ENCODE results near the gene COG6. TPM values are rescaled to one million over a fixed set of nuclear protein-coding genes. Genes with fewer than 3 reads are reported as not detected.

COG6 gene
- total RNA-seq, 3 donors from 2014 or later: 20.5 to 32.2 (median 21.6) TPM

DNA sequence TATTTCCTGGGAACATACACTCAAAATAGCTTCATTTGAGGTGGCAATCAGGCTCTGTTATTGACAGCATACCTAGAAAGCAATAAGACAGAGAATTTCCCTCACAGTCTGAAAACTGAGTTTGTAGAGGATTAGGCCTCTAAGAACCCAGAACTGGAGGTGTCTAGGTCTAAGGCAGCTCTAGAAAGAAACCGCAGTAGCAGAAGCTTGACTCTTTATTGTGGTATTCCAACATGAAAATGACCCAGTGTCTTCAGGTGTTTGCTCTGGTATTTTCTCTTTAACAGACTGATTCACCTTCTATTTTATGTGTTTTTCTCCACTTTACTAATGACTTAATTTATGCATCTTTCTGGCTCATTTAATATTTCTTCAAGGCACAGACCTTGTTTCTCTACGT, 8.5 kb downstream of the COG6 start:
- H3K27me3 ChIP-seq: no peaks in the 10 kb centered on the region
- H3K9me3 ChIP-seq: no peaks in the 10 kb centered on the region
- H3K36me3 ChIP-seq: no peaks in the 10 kb centered on the region
- no peak overlapping the region for H3K27ac ChIP-seq
- intact Hi-C loops (cut with DNase I; ENCODE audit: low total_unique reads): no loop called here
- TF ChIP-seq POLR2A (IDR thresholded peaks at IDR 0.05): no peak
- TF ChIP-seq POLR2AphosphoS5 (IDR thresholded peaks at IDR 0.05): no peak
- TF ChIP-seq, protein P1, sequence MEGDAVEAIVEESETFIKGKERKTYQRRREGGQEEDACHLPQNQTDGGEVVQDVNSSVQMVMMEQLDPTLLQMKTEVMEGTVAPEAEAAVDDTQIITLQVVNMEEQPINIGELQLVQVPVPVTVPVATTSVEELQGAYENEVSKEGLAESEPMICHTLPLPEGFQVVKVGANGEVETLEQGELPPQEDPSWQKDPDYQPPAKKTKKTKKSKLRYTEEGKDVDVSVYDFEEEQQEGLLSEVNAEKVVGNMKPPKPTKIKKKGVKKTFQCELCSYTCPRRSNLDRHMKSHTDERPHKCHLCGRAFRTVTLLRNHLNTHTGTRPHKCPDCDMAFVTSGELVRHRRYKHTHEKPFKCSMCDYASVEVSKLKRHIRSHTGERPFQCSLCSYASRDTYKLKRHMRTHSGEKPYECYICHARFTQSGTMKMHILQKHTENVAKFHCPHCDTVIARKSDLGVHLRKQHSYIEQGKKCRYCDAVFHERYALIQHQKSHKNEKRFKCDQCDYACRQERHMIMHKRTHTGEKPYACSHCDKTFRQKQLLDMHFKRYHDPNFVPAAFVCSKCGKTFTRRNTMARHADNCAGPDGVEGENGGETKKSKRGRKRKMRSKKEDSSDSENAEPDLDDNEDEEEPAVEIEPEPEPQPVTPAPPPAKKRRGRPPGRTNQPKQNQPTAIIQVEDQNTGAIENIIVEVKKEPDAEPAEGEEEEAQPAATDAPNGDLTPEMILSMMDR (IDR thresholded peaks at IDR 0.05): no peak
- H3K4me1 ChIP-seq: no peaks in the 10 kb centered on the region
- DNase-seq (ENCODE audit: low spot score in 2 of 2): no peak
- no peak overlapping the region for H3K4me3 ChIP-seq

DNA sequence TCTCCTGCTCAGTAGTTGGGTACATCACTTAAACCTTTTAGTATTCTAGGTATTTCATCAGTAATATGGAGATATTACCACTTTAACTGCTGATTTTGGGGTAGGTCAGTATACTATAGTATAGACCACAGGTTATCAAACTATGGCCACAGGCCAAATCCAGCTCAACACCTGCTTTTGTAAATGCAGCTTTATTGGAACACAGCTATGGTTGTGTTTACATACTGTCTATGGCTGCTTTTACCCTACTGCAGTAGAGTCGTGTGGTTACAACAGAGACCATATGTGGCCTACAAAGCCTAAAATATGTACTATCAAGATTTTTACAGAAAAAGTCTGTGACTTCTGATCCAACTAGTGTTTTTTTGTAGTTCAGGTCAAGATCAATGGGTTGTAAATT, 10.3 kb downstream of the COG6 start:
- no peak for DNase-seq (ENCODE audit: low spot score in 2 of 2)
- Histone ChIP-seq H3K4me3 (no peak overlapping the region), H3K27me3 (no peaks in the 10 kb centered on the region), H3K9me3 (no peaks in the 10 kb centered on the region), H3K36me3 (no peaks in the 10 kb centered on the region), H3K27ac (no peak overlapping the region), H3K4me1 (no peaks in the 10 kb centered on the region)
- TF ChIP-seq POLR2A (IDR thresholded peaks at IDR 0.05): no peak
- TF ChIP-seq, protein P1 (IDR thresholded peaks at IDR 0.05): no peak
- intact Hi-C loops (cut with DNase I; ENCODE audit: low total_unique reads): no loop called here

DNA sequence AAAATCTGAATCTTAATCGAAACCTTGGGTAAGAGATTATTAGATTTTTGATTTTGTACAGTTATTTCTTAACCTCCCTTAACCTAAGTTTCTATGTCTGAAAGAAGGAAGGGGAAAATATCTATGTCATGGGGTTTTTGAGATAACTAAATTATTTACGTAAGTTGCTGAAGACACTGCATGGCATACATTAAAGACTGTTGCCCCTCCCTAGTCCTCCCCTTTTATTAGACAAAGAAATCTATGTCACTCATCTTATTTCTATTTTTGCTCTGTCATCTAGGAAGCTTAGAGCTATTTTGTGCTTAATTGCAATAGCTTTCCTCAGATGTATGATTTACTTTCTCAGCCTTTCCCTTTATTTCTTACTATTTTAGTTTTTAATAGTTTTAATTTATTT, 15.0 kb downstream of the COG6 start:
- intact Hi-C loops (cut with DNase I; ENCODE audit: low total_unique reads): no loop called here
- Histone ChIP-seq H3K9me3 (no peaks in the 10 kb centered on the region), H3K4me1 (no peaks in the 10 kb centered on the region), H3K27me3 (no peaks in the 10 kb centered on the region), H3K36me3 (no peaks in the 10 kb centered on the region), H3K27ac (no peak overlapping the region), H3K4me3 (no peak overlapping the region)
- TF ChIP-seq, protein P1 (IDR thresholded peaks at IDR 0.05): no peak
- TF ChIP-seq POLR2AphosphoS5 (IDR thresholded peaks at IDR 0.05) (no peak), POLR2A (IDR thresholded peaks at IDR 0.05) (no peak)
- DNase-seq (ENCODE audit: low spot score in 2 of 2): no peak

DNA sequence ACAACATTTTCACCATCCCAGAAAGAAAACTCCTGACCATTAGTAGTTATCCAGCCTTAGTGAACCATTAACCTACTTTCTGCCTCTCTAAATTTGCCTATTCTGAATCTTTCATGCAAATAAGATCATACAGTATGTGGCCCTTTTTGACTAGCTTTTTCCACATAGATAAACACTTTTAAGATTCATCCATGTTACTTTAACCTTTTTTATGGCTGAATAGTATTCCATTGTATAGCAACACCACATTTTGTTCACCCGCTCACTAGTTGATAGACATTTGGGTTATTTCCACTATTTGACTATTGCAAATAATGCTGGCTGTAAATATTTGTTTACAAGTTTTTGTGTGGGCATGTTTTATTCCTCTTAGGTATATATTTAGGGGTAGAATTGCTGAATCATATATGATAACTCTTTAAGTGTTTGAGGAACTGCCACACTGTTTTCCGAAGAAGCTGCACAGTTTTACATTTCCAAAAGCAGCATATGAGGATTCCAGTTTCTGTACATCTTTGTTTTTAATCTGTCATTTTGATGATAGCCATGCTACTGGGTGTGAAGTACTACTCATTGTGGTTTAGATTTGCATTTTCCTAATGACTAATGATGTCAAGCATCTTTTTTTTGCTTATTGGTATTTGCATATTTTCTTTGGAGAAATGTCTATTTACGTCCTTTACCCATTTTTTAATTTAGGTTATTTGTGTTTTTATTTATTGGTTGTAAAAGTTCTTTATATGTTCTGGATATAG, 17.1 kb downstream of the COG6 start:
- no peaks in the 10 kb centered on the region for H3K27me3 ChIP-seq
- no peaks in the 10 kb centered on the region for H3K9me3 ChIP-seq
- H3K4me1 ChIP-seq: no peaks in the 10 kb centered on the region
- no peak overlapping the region for H3K27ac ChIP-seq
- no peaks in the 10 kb centered on the region for H3K36me3 ChIP-seq
- TF ChIP-seq POLR2A (IDR thresholded peaks at IDR 0.05) (no peak), POLR2AphosphoS5 (IDR thresholded peaks at IDR 0.05) (no peak)
- TF ChIP-seq, protein P1 (IDR thresholded peaks at IDR 0.05): no peak
- DNase-seq (ENCODE audit: low spot score in 2 of 2): no peak
- intact Hi-C loops (cut with DNase I; ENCODE audit: low total_unique reads): no loop called here
- no peak overlapping the region for H3K4me3 ChIP-seq

DNA sequence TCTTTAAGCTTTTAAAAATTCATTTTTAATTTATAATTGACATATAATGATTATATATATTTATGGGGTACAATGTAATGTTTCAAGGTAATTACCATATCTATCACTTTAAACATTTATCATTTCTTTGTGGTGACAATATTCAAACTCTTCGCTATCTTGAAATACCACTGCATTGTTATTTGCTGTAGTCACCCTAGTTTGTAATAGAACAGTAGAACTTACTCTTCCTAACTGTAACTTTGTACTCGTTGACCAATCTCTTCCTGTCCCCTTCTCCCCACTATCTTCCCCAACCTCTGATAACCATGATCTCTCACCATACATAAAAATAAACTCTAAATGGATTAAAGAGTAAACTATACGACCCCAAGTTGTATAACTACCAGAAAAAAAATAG, 20.4 kb downstream of the COG6 start:
- intact Hi-C loops (cut with DNase I; ENCODE audit: low total_unique reads): no loop called here
- H3K4me3 ChIP-seq: no peak overlapping the region
- H3K27me3 ChIP-seq: no peaks in the 10 kb centered on the region
- no peak overlapping the region for H3K27ac ChIP-seq
- no peak for DNase-seq (ENCODE audit: low spot score in 2 of 2)
- H3K9me3 ChIP-seq: no peaks in the 10 kb centered on the region
- no peaks in the 10 kb centered on the region for H3K4me1 ChIP-seq
- no peak for TF ChIP-seq POLR2A (IDR thresholded peaks at IDR 0.05)
- TF ChIP-seq, protein P1 (IDR thresholded peaks at IDR 0.05): no peak
- no peak for TF ChIP-seq POLR2AphosphoS5 (IDR thresholded peaks at IDR 0.05)
- peaks cover 4% of the 10 kb centered on the region for H3K36me3 ChIP-seq

Measured in breast epithelium (tissue), 4 donors.